HepG2 (cell line): ENCODE measurements around the gene C20orf204. TPM values are rescaled to one million over a fixed set of nuclear protein-coding genes. Genes with fewer than 3 reads are reported as not detected.
A peak's percentile ranks its signal among the peaks of the same experiment; 100 is the strongest.

Source experiments
- BCLAF1 ChIP-seq: fragments of 450-650 bp; IDR thresholded peaks from 2 replicates; pipeline ENCODE4 v1.6.1; 2017; ENCODE audit warnings: mild to moderate bottlenecking
- BRF2 ChIP-seq: sonication (generic); formaldehyde crosslinking; IDR thresholded peaks from 2 replicates; pipeline ENCODE4 v1.8.1; 2022; ENCODE audit warnings: mild to moderate bottlenecking, missing genetic modification reagents
- CBX1 ChIP-seq: IDR thresholded peaks from one replicate; pipeline ENCODE4 v1.6.1; 2016; ENCODE audit warnings: antibody characterized with exemption, low read depth
- DNMT1 ChIP-seq: sonication (generic); formaldehyde crosslinking; IDR thresholded peaks from 2 replicates; pipeline ENCODE4 v1.5.1; 2020; ENCODE audit warnings: mild to moderate bottlenecking, missing genetic modification reagents
- GMEB2 ChIP-seq: IDR thresholded peaks from 2 replicates; pipeline ENCODE4 v1.6.1; 2016; ENCODE audit warnings: missing biosample characterization, missing genetic modification reagents, low read depth
- HIC2 ChIP-seq: sonication (generic); formaldehyde crosslinking; IDR thresholded peaks from 2 replicates; pipeline ENCODE4 v1.9.0; 2022; ENCODE audit warnings: low read depth, missing genetic modification reagents
- HOXA9 ChIP-seq: sonication (generic); formaldehyde crosslinking; IDR thresholded peaks from 2 replicates; pipeline ENCODE4 v1.8.1; 2022; ENCODE audit warnings: missing genetic modification reagents, mild to moderate bottlenecking, moderate library complexity, borderline replicate concordance
- LBX2 ChIP-seq: sonication (generic); formaldehyde crosslinking; IDR thresholded peaks from 2 replicates; pipeline ENCODE4 v1.5.0; 2020; ENCODE audit warnings: missing genetic modification reagents, mild to moderate bottlenecking, borderline replicate concordance
- MLLT10 ChIP-seq: sonication (generic); formaldehyde crosslinking; IDR thresholded peaks from 2 replicates; pipeline ENCODE4 v1.4.0; 2020; ENCODE audit warnings: missing genetic modification reagents
- MYNN ChIP-seq: sonication (generic); formaldehyde crosslinking; IDR thresholded peaks from 2 replicates; pipeline ENCODE4 v1.4.0; 2020; ENCODE audit warnings: mild to moderate bottlenecking, low read depth, missing genetic modification reagents
- SMAD9 ChIP-seq: sonication (generic); formaldehyde crosslinking; IDR thresholded peaks from 2 replicates; pipeline ENCODE4 v1.5.1; 2020; ENCODE audit warnings: mild to moderate bottlenecking, missing genetic modification reagents
- SMARCE1 ChIP-seq: fragments of 450-650 bp; IDR thresholded peaks from 2 replicates; pipeline ENCODE4 v1.6.1; 2017; ENCODE audit warnings: borderline replicate concordance
- SP1 ChIP-seq, 2 experiments: fragments of 450-650 bp in 1 of 2; sonication (generic) in 1 of 2; formaldehyde crosslinking in 1 of 2; IDR thresholded peaks; 2 replicates each; pipeline versions ENCODE4 v1.4.0 to v1.6.1; 2016 to 2020; ENCODE audit warnings: missing genetic modification reagents in 1 of 2
- ZNF124 ChIP-seq: sonication (generic); formaldehyde crosslinking; IDR thresholded peaks from 2 replicates; pipeline ENCODE4 v1.4.0; 2020; ENCODE audit warnings: missing genetic modification reagents
- ZNF232 ChIP-seq: sonication (generic); formaldehyde crosslinking; IDR thresholded peaks from 2 replicates; pipeline ENCODE4 v1.4.0; 2020; ENCODE audit warnings: missing genetic modification reagents, borderline replicate concordance
- ZNF274 ChIP-seq: sonication (generic); formaldehyde crosslinking; IDR thresholded peaks from 2 replicates; pipeline ENCODE4 v1.5.1; 2020; ENCODE audit warnings: mild to moderate bottlenecking, missing genetic modification reagents
- ZNF296 ChIP-seq: sonication (generic); formaldehyde crosslinking; conservative IDR thresholded peaks from 2 replicates; pipeline ENCODE4 v1.5.0; 2020; ENCODE audit warnings: mild to moderate bottlenecking, missing genetic modification reagents
- ZNF44 ChIP-seq: sonication (generic); formaldehyde crosslinking; IDR thresholded peaks from 2 replicates; pipeline ENCODE4 v1.5.1; 2020; ENCODE audit warnings: mild to moderate bottlenecking, missing genetic modification reagents
- ZNF747 ChIP-seq: sonication (generic); formaldehyde crosslinking; IDR thresholded peaks from 2 replicates; pipeline ENCODE4 v1.8.1; 2023; ENCODE audit warnings: missing genetic modification reagents, mild to moderate bottlenecking, borderline replicate concordance
- polyA plus RNA-seq, 8 experiments: library from polyadenylated mRNA; depleted of rRNA in 3 of 8; stranded (reverse) in 7 of 8; unstranded in 1 of 8; fragments of >200 nt; fragmentation: Illumina TruSeq in 4 of 8; extraction: Trizol in 4 of 8; gene quantifications; 2 replicates each; pipeline versions ENCODE4 v1.2.1 to v1.2.3, GENCODE V29; 2011 to 2016; ENCODE audit warnings: low read depth in 4 of 8, missing spikeins in 1 of 8, mixed read lengths in 1 of 8; ENCODE audit not compliant: insufficient read depth in 1 of 8
- total RNA-seq, 5 experiments: library from RNA; depleted of rRNA; stranded (reverse); fragments of >200 nt; fragmentation: Illumina TruSeq; extraction: Trizol; gene quantifications; 2 replicates each; pipeline ENCODE4 v1.2.3, GENCODE V29; 2016; ENCODE audit warnings: low read depth in 1 of 5

Gene C20orf204
- total and polyA plus RNA-seq, 2 of the 13 experiments (the other 11 are each of a cell fraction or from before 2014, with no cell fraction given), result 22.1 to 80.0 TPM

- no peak for TF ChIP-seq ZNF747 (CRISPR knock-in tag)
- 0 out of 2 replicates have a peak, but pooled peaks have one; percentile 54 for TF ChIP-seq HOXA9 (CRISPR knock-in tag)
- peak; percentile 0; the same call in 1 of the 2 replicates for TF ChIP-seq ZNF296 (CRISPR knock-in tag)
- no peak for TF ChIP-seq SP1 (IDR thresholded peaks at IDR 0.05)
- TF ChIP-seq SP1 (CRISPR knock-in tag; IDR thresholded peaks at IDR 0.05), result no peak
- TF ChIP-seq SMAD9 (CRISPR knock-in tag), result 0 out of 2 replicates have a peak, but pooled peaks have one; percentile 49
- peak; percentile 74; the same call in 1 of the 2 replicates for TF ChIP-seq LBX2 (CRISPR knock-in tag)
- no peak for TF ChIP-seq ZNF232 (CRISPR knock-in tag)
- TF ChIP-seq ZNF44 (CRISPR knock-in tag), result no peak
- TF ChIP-seq ZNF274 (CRISPR knock-in tag), result no peak
- TF ChIP-seq BCLAF1, result no peak
- no peak for TF ChIP-seq BRF2 (CRISPR knock-in tag)
- TF ChIP-seq MYNN (CRISPR knock-in tag), result peak; percentile 19; the same call in 1 of the 2 replicates
- TF ChIP-seq ZNF124 (CRISPR knock-in tag), result no peak
- TF ChIP-seq DNMT1, result no peak
- no peak for TF ChIP-seq MLLT10 (CRISPR knock-in tag)
- no peak for TF ChIP-seq SMARCE1
- no peak for TF ChIP-seq GMEB2
- TF ChIP-seq CBX1, result no peak
- 0 out of 2 replicates have a peak, but pooled peaks have one; percentile 10 for TF ChIP-seq HIC2 (CRISPR knock-in tag)
Observed at GRCh38 chr20:64051033-64051452, 15.1 kb downstream of the C20orf204 start (continued).
